ENCODE data around the gene C17orf107. TPM values are rescaled to one million over a fixed set of nuclear protein-coding genes. Genes with fewer than 3 reads are reported as not detected.

C17orf107 gene
- total RNA-seq, 1 experiment from 2014 or later, result 0.36 TPM

GRCh38 chr17:4891411-4892410, 7.6 kb upstream of the C17orf107 start:
- intact Hi-C loops (cut with micrococcal nuclease), result no loop called here
- Histone ChIP-seq H3K4me2 (ENCODE audit: low read length) (no peak overlapping the region), H3F3A (ENCODE audit: low read length, unreplicated experiment) (no peaks in the 10 kb centered on the region), H3K36me3 (ENCODE audit: low read depth, low read length) (peaks cover 4% of the 10 kb centered on the region; the same call in 1 of the 2 replicates), H3K9me2 (replicated peaks; ENCODE audit: low read length) (no peaks in the 10 kb centered on the region), H3K27me3 (ENCODE audit: low read length) (no peaks in the 10 kb centered on the region), H3K4me3 (ENCODE audit: low read length) (no peak overlapping the region), H2AFZ (ENCODE audit: low read length) (no peak overlapping the region), H3K9ac (ENCODE audit: low read length) (no peak overlapping the region), H3K27ac (ENCODE audit: low read length) (no peak overlapping the region), H3K79me2 (ENCODE audit: low read length) (no peaks in the 10 kb centered on the region), H4K20me1 (ENCODE audit: low read length) (no peaks in the 10 kb centered on the region), H3K9me3 (ENCODE audit: low read length) (no peaks in the 10 kb centered on the region), H3K4me1 (ENCODE audit: insufficient read depth, low read length) (no peaks in the 10 kb centered on the region)
- POLR2A ChIA-PET (ENCODE audit: unreplicated experiment), result no interaction called here
- TF ChIP-seq EZH2 (IDR thresholded peaks at IDR 0.05; ENCODE audit: low read length, unreplicated experiment) (no peak), CTCF (conservative IDR thresholded peaks at IDR 0.05; ENCODE audit: low read depth, low read length) (no peak)
- ATAC-seq (no peak), DNase-seq (no peak)
- CTCF ChIA-PET, result no interaction called here
- no TSS peak for BruUV-seq (replicated peaks)

- no peaks in the 10 kb centered on the region for H3K79me2 ChIP-seq (ENCODE audit: low read length)
- no TSS peak for BruUV-seq (replicated peaks)
Measured at GRCh38 chr17:4892499-4893221, 6.7 kb upstream of the C17orf107 start.

More at GRCh38 chr17:4892499-4893221, 6.7 kb upstream of the C17orf107 start:
- Histone ChIP-seq H3K4me1 (ENCODE audit: insufficient read depth, low read length) (no peaks in the 10 kb centered on the region), H3K4me3 (ENCODE audit: low read length) (no peak overlapping the region), H4K20me1 (ENCODE audit: low read length) (no peaks in the 10 kb centered on the region), H3K9ac (ENCODE audit: low read length) (no peak overlapping the region), H3K9me2 (replicated peaks; ENCODE audit: low read length) (no peaks in the 10 kb centered on the region), H3K27me3 (ENCODE audit: low read length) (no peaks in the 10 kb centered on the region), H3K36me3 (ENCODE audit: low read depth, low read length) (peaks cover 4% of the 10 kb centered on the region; the same call in 1 of the 2 replicates), H3K9me3 (ENCODE audit: low read length) (no peaks in the 10 kb centered on the region), H3K27ac (ENCODE audit: low read length) (no peak overlapping the region), H2AFZ (ENCODE audit: low read length) (no peak overlapping the region), H3F3A (ENCODE audit: low read length, unreplicated experiment) (no peaks in the 10 kb centered on the region), H3K4me2 (ENCODE audit: low read length) (no peak overlapping the region)
- no peak for TF ChIP-seq CTCF (conservative IDR thresholded peaks at IDR 0.05; ENCODE audit: low read depth, low read length)
- no peak for TF ChIP-seq EZH2phosphoT487 (IDR thresholded peaks at IDR 0.05; ENCODE audit: borderline replicate concordance, low read length)
- ATAC-seq (no peak), DNase-seq (no peak)
- ChIA-PET POLR2A (ENCODE audit: unreplicated experiment) (no interaction called here), CTCF (no interaction called here)
- intact Hi-C loops (cut with micrococcal nuclease), result no loop called here

Data from PC-3 (cell line).